Measurements from ENCODE around the gene UBE2E3. TPM values are rescaled to one million over a fixed set of nuclear protein-coding genes. Genes with fewer than 3 reads are reported as not detected.

Gene UBE2E3
- total RNA-seq, 4 donors from 2014 or later, result 20.2 to 69.9 (median 65.4) TPM

DNA sequence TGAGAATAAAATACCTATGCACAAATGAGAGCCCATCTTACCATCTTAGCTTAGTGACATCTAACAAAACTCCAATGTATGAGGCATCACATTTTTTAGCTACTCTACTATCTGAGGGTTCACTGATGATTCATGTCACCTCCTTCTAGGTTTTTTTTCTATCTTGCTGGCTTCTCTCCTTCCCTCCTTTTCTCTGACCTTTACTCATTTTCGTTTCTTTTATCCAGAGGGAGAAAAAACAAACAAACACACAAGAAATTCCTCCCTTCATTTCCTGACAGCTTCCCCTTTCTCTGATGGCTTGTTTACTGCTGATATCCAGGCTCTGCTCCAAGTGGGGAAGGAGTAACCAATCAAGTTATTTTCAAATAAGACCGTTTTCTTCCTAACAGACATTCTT, 115.1 kb downstream of the UBE2E3 start:
- H3K9me3 ChIP-seq, result peaks cover 3 to 4% of the 10 kb centered on the region in 2 donors
- no peak overlapping the region for H3K27ac ChIP-seq
- TF ChIP-seq POLR2A (IDR thresholded peaks at IDR 0.05), result no peak
- no peak for TF ChIP-seq EP300 (IDR thresholded peaks at IDR 0.05; ENCODE audit: low read depth)
- TF ChIP-seq, protein P1, sequence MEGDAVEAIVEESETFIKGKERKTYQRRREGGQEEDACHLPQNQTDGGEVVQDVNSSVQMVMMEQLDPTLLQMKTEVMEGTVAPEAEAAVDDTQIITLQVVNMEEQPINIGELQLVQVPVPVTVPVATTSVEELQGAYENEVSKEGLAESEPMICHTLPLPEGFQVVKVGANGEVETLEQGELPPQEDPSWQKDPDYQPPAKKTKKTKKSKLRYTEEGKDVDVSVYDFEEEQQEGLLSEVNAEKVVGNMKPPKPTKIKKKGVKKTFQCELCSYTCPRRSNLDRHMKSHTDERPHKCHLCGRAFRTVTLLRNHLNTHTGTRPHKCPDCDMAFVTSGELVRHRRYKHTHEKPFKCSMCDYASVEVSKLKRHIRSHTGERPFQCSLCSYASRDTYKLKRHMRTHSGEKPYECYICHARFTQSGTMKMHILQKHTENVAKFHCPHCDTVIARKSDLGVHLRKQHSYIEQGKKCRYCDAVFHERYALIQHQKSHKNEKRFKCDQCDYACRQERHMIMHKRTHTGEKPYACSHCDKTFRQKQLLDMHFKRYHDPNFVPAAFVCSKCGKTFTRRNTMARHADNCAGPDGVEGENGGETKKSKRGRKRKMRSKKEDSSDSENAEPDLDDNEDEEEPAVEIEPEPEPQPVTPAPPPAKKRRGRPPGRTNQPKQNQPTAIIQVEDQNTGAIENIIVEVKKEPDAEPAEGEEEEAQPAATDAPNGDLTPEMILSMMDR (IDR thresholded peaks at IDR 0.05), result no peak
- no peak for TF ChIP-seq POLR2AphosphoS5 (IDR thresholded peaks at IDR 0.05)
- 27 to 40% methylated on average over 2 of the region's 2 CpGs for WGBS, 2 donors (ENCODE audit: low coverage in 1 of 2)
- no peaks in the 10 kb centered on the region for H3K27me3 ChIP-seq
- H3K4me1 ChIP-seq, result no peaks in the 10 kb centered on the region
- no peak for DNase-seq
- in situ Hi-C loops (cut with MboI; ENCODE audit: low pct_ligation_motif_present in 1 of 4, low pct_unique_long_range_greater_than_20kb in 1 of 4, low sequenced_read_pairs in 3 of 4) (loop anchor here in 2 of 4 donors (25.0 kb wide), 1 partner anchor 617 kb away; no protein-coding TSS in a partner anchor), intact Hi-C loops (cut with DNase I; ENCODE audit: low total_unique reads) (no loop called here)
- H3K36me3 ChIP-seq, result no peaks in the 10 kb centered on the region
- no peak overlapping the region for H3K4me3 ChIP-seq

DNA sequence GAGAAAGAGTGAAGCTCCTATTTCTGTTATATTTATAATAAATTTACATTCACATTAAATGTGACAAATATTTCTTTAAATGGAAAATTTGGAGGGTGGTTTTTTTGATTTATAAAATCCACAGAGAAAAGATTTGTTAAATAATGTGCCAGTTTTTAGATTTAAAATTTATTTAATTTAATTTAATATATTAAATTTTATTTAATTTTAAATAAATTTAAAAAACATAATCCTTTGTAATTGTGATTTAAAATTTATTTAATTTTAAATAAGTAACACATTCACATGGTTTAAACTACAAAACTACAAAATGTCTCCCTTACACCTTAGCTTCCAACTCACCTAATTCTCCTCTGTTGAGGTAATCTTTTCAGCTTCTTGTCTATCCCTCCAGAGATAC, 123.3 kb downstream of the UBE2E3 start:
- TF ChIP-seq, protein P1 (IDR thresholded peaks at IDR 0.05), result no peak
- TF ChIP-seq POLR2A (IDR thresholded peaks at IDR 0.05) (no peak), POLR2AphosphoS5 (IDR thresholded peaks at IDR 0.05) (no peak)
- intact Hi-C loops (cut with DNase I; ENCODE audit: low total_unique reads) (no loop called here), in situ Hi-C loops (cut with MboI; ENCODE audit: low pct_ligation_motif_present in 1 of 4, low pct_unique_long_range_greater_than_20kb in 1 of 4, low sequenced_read_pairs in 3 of 4) (loop anchor here (10.0 to 25.0 kb wide), 3 partner anchors 359 to 611 kb away; partner anchors contain the start of gene ITGA4 (in 1 of the 4))
- H3K4me1 ChIP-seq, result peaks cover 0 to 5% (median 0%) of the 10 kb centered on the region in 4 donors
- no peaks in the 10 kb centered on the region for H3K27me3 ChIP-seq
- no peak overlapping the region for H3K27ac ChIP-seq
- no peaks in the 10 kb centered on the region for H3K36me3 ChIP-seq
- H3K9me3 ChIP-seq, result no peaks in the 10 kb centered on the region
- DNase-seq, result no peak
- H3K4me3 ChIP-seq, result no peak overlapping the region

DNA sequence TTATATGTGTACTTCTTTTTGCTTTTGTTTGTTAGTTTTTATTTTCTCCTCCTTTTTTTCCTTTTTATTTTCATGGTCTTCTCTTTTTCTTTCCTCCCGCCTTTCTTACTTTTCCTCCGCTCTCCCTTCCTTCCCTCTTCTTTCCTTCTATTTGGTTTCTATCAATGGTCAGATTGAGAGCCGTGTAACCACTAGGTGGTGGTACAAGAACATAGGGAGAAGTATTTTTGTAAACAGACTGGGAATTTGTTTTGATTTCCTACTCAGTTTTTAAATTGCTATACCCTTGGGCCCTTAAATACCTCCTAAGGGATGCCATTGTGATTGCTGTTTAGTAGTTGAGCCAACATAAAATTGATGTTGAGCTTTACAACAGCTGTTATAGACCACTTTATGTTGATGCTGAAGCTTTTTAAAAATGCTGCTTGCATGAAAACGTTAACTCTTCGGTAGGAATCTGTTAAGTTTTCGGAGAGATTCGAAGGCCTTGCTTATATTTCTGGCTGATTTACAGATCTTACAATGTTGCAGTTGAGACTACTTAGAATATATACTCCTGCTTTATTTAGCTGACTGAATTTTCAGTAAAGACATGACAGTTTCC, 124.2 kb downstream of the UBE2E3 start:
- Histone ChIP-seq H3K9me3 (no peaks in the 10 kb centered on the region), H3K27ac (no peak overlapping the region), H3K27me3 (no peaks in the 10 kb centered on the region), H3K4me1 (peaks cover 0 to 5% (median 0%) of the 10 kb centered on the region in 4 donors), H3K4me3 (no peak overlapping the region), H3K36me3 (no peaks in the 10 kb centered on the region)
- intact Hi-C loops (cut with DNase I; ENCODE audit: low total_unique reads), result no loop called here
- peak; percentile 11 for DNase-seq
- no peak for TF ChIP-seq POLR2A (IDR thresholded peaks at IDR 0.05)
- TF ChIP-seq EP300 (IDR thresholded peaks at IDR 0.05; ENCODE audit: low read depth), result no peak
- TF ChIP-seq, protein P1 (IDR thresholded peaks at IDR 0.05), result peak; percentile 51 to 61 (median 55)
- no peak for TF ChIP-seq POLR2AphosphoS5 (IDR thresholded peaks at IDR 0.05)
- 44 to 46% methylated on average over 4 to 7 of the region's 7 CpGs for WGBS, 2 donors (ENCODE audit: low coverage in 1 of 2)
- in situ Hi-C loops (cut with MboI; ENCODE audit: low pct_ligation_motif_present in 1 of 4, low pct_unique_long_range_greater_than_20kb in 1 of 4, low sequenced_read_pairs in 3 of 4), result loop anchor here (10.0 to 25.0 kb wide), 3 partner anchors 358 to 610 kb away; partner anchors contain the start of gene ITGA4 (in 1 of the 4)

DNA sequence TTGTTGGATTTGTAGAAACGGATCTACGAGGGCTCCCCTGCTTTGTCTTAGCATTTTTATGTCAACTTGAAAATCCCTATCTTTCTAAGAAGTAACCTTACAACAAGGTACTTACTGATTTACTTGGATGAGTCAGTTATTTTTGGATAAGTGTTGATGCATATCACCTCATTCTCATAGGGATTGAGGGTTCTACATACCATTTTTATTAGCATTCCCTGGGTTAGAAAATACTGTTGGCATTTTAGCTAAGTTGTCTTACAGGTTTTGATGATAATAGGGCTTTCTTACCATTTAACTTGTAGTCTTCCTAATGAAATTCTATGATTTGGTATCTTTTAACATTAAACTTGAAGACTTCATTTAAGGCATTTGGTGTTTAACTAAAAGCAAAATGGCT, 125.2 kb downstream of the UBE2E3 start:
- intact Hi-C loops (cut with DNase I; ENCODE audit: low total_unique reads) (no loop called here), in situ Hi-C loops (cut with MboI; ENCODE audit: low pct_ligation_motif_present in 1 of 4, low pct_unique_long_range_greater_than_20kb in 1 of 4, low sequenced_read_pairs in 3 of 4) (loop anchor here (10.0 to 25.0 kb wide), 3 partner anchors 357 to 609 kb away; partner anchors contain the start of gene ITGA4 (in 1 of the 4))
- DNase-seq, result no peak
- Histone ChIP-seq H3K4me1 (peaks cover 0 to 5% (median 0%) of the 10 kb centered on the region in 4 donors), H3K4me3 (no peak overlapping the region), H3K27ac (no peak overlapping the region), H3K36me3 (no peaks in the 10 kb centered on the region), H3K27me3 (no peaks in the 10 kb centered on the region), H3K9me3 (no peaks in the 10 kb centered on the region)
- 83 to 94% methylated on average over 2 of the region's 2 CpGs for WGBS, 2 donors (ENCODE audit: low coverage in 1 of 2)
- TF ChIP-seq, protein P1 (IDR thresholded peaks at IDR 0.05), result no peak
- TF ChIP-seq POLR2A (IDR thresholded peaks at IDR 0.05) (no peak), POLR2AphosphoS5 (IDR thresholded peaks at IDR 0.05) (no peak), EP300 (IDR thresholded peaks at IDR 0.05; ENCODE audit: low read depth) (no peak)
